K562 (cell line): ENCODE data around the gene TRAP1.

Experiments used
- ATF7 ChIP-seq: fragments of 450-650 bp; IDR thresholded peaks from 2 replicates; pipeline ENCODE4 v1.7.1; 2014; ENCODE audit warnings: mild to moderate bottlenecking, moderate library complexity
- CBFA2T3 ChIP-seq: fragments of 450-650 bp; IDR thresholded peaks from 2 replicates; pipeline ENCODE4 v1.6.1; 2017
- EZH2 ChIP-seq: IDR thresholded peaks from 2 replicates; pipeline ENCODE4 v1.6.1; 2012; ENCODE audit warnings: low read depth, mild to moderate bottlenecking, inconsistent platforms, low read length, borderline replicate concordance
- HDAC2 ChIP-seq: fragments of 450-650 bp; IDR thresholded peaks from 2 replicates; pipeline ENCODE4 v1.6.1; 2016; ENCODE audit warnings: mild to moderate bottlenecking
- HLTF ChIP-seq: fragments of 450-650 bp; IDR thresholded peaks from 2 replicates; pipeline ENCODE4 v1.6.1; 2016
- KHSRP ChIP-seq: fragments of 450-650 bp; IDR thresholded peaks from 2 replicates; pipeline ENCODE4 v1.6.1; 2017
- PHB2 ChIP-seq: fragments of 450-650 bp; IDR thresholded peaks from 2 replicates; pipeline ENCODE4 v1.6.1; 2017; ENCODE audit warnings: low read depth
- POLR2A ChIP-seq: fragments of 450-650 bp; conservative IDR thresholded peaks from 2 replicates; pipeline ENCODE4 v1.6.1; 2016
- RNF2 ChIP-seq: sonication (generic); IDR thresholded peaks from 2 replicates; pipeline ENCODE4 v1.6.1; 2016
- SMAD1 ChIP-seq: fragments of 150-350 bp; IDR thresholded peaks from 2 replicates; pipeline ENCODE4 v1.6.1; 2014; ENCODE audit warnings: low read length, low read depth; ENCODE audit not compliant: partially characterized antibody
- TF ChIP-seq, protein P1 (sequence below): fragments of 250-450 bp; sonication (Bioruptor Pico); IDR thresholded peaks from 2 replicates; pipeline ENCODE4 v1.5.0; 2020; ENCODE audit warnings: mild to moderate bottlenecking, borderline replicate concordance
- TF ChIP-seq, protein P2 (sequence below), 3 experiments: IDR thresholded peaks in 2 of 3; conservative IDR thresholded peaks in 1 of 3; 2 replicates each; pipeline ENCODE4 v1.5.1; 2011 to 2012; ENCODE audit warnings: low read length in 3 of 3, mild to moderate bottlenecking in 3 of 3, control low read depth in 2 of 3, improper control_type of control experiment in 1 of 3, inconsistent platforms in 1 of 3, low read depth in 1 of 3, mixed read lengths in 1 of 3, moderate library complexity in 1 of 3; ENCODE audit not compliant: insufficient read depth in 2 of 3

DNA sequence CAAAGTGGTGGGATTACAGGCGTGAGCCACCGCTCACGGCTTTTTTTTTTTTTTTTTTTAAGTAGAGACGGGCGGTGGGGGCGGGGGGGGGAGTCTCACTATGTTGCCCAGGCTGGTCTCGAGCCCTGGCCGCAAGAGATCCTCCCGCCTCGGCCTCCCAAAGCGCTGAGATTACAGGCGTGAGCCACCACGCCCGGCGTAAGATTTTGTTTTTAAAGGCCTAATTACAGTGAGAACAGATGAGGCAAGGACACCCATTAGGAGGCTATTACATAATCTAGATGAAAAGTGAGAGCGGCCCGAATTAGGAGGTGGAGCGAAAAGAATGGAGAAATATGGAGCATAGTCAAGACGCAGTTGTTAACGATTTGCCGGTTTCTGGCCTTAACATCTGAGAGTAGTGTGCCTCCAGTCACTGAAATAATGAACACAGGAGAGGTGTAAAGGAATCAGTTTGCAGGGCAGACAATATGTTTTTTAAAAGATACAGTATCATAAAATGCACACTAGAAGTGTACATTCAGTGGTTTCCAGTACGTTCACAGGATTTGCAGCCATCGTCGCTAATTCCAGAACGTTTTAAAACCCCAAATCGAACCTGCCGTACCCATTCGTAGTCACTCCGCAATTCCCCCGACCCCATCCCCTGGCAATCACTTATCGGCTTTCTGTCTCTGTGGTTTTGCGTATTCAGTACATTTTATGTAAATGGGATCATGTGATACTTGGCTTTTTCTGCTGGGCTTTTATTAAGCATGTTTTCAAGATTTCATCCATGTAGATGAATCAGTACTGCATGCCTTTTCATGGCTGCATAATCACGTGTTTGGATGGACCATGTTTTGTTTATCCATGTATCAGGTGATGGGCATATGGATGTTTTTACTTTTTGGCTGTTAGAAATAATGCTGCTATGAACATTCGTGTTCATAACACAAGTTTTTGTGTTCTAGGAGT lies 104.5 kb downstream of the TRAP1 start:
- TF ChIP-seq SMAD1, result no peak
- TF ChIP-seq, protein P1, sequence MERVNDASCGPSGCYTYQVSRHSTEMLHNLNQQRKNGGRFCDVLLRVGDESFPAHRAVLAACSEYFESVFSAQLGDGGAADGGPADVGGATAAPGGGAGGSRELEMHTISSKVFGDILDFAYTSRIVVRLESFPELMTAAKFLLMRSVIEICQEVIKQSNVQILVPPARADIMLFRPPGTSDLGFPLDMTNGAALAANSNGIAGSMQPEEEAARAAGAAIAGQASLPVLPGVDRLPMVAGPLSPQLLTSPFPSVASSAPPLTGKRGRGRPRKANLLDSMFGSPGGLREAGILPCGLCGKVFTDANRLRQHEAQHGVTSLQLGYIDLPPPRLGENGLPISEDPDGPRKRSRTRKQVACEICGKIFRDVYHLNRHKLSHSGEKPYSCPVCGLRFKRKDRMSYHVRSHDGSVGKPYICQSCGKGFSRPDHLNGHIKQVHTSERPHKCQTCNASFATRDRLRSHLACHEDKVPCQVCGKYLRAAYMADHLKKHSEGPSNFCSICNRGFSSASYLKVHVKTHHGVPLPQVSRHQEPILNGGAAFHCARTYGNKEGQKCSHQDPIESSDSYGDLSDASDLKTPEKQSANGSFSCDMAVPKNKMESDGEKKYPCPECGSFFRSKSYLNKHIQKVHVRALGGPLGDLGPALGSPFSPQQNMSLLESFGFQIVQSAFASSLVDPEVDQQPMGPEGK (CRISPR knock-in tag), result no peak
- TF ChIP-seq CBFA2T3, result no peak
- TF ChIP-seq HLTF, result no peak
- no peak for TF ChIP-seq ATF7
- TF ChIP-seq EZH2, result no peak
- no peak for TF ChIP-seq RNF2
- TF ChIP-seq PHB2, result 0 out of 2 replicates have a peak, but pooled peaks have one; percentile 5
- no peak for TF ChIP-seq HDAC2
- TF ChIP-seq KHSRP, result no peak
- TF ChIP-seq, protein P2, sequence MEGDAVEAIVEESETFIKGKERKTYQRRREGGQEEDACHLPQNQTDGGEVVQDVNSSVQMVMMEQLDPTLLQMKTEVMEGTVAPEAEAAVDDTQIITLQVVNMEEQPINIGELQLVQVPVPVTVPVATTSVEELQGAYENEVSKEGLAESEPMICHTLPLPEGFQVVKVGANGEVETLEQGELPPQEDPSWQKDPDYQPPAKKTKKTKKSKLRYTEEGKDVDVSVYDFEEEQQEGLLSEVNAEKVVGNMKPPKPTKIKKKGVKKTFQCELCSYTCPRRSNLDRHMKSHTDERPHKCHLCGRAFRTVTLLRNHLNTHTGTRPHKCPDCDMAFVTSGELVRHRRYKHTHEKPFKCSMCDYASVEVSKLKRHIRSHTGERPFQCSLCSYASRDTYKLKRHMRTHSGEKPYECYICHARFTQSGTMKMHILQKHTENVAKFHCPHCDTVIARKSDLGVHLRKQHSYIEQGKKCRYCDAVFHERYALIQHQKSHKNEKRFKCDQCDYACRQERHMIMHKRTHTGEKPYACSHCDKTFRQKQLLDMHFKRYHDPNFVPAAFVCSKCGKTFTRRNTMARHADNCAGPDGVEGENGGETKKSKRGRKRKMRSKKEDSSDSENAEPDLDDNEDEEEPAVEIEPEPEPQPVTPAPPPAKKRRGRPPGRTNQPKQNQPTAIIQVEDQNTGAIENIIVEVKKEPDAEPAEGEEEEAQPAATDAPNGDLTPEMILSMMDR (IDR thresholded peaks at IDR 0.05 in 2 of 3, conservative IDR thresholded peaks at IDR 0.05 in 1 of 3; ENCODE audit: insufficient read depth in 2 of 3, low read depth in 1 of 3, low read length in 3 of 3), result no peak
- TF ChIP-seq POLR2A, result no peak
